ENCODE data around the gene ADAMTS14.
"Not testable (repeated sequence)": the region's sequence is repeated elsewhere in the genome, so short reads cannot be mapped to it uniquely, and the experiment has no call there.

ADAMTS14 gene

DNA sequence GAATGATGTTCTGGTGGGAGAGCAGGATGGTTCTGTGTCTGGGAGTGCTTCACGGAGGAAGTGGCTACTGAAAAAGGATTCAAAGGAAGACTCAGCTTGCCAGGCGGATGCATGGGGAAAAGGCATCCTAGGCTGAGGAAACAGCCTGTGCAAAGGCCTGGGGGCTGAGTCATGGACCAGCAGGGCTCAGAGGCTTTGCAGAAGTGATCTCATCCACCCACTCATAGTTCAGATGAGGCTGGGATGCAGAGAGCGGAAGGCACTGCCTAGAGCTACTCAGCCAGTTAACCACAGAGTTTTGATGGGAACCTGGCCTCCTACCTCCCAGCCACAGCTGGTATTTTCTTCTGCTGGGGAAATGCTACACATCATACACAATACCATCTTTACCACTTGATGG, 15.8 kb upstream of the ADAMTS14 start:
- peak; percentile 98 for DNase-seq

- DNase-seq: no peak
Observed at GRCh38 chr10:70657041-70657440, 15.3 kb upstream of the ADAMTS14 start.

DNA sequence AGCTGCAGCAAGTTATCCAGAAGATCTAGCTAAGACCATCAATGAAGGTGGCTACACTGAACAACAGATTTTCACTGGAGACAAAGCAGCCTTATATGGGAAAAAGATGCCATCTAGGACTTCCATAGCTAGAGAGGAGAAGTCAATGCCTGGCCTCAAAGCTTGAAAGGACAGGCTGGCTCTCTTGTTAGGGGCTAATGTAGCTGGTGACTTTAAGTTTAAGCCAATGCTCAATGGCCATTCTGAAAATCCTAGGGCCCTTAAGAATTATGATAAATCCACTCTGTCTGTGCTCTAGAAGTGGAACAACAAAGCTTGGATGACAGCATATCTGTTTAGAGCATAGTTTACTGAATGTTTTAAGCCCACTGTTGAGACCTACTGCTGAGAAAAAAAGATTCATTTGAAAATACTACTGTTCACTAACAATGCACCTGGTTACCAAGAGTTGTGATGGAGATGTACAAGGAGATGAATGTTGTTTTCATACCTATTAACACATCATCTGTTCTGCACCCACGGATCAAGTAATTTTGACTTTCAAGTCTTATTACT, 13.6 kb upstream of the ADAMTS14 start:
- no peak for DNase-seq

GRCh38 chr10:70659306-70659705, 13.0 kb upstream of the ADAMTS14 start:
- DNase-seq: no peak

GRCh38 chr10:70660722-70661121, 11.6 kb upstream of the ADAMTS14 start:
- no peak for DNase-seq

DNA sequence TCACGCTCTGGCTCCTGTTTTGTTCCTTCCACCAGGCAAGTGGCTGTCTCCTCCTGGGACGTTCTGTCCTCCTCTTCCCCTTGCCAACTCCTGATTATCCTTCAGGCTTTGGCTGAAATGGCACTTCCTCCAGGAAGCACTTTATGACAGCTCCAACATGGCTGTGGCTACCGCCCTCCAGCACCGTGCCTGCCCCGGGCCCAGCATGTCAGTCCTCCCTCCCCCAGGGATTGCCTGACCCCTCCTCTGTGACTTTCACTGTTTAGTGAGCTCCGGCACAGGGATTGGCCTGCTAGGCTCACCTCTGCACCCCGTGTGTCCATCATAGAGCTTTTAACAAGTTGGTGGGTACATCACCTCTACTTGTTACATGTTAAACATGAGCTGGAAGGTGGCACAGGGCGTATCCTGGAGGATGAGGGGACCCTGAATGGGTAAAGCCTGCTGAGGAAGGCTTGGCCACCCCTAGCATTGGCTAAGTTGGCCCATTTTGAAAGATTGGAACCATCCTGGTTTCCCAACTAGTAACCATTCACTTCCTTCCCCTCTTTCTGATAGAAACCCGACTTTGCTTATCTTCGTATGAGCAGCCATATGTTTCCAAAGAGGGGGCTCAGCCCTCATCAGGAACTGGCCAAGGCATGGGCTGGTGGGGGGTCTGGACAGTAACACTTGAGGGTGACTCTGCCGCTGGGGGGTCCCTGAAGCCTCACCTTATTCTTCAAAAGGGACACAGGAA, 10.5 kb upstream of the ADAMTS14 start:
- no peak for DNase-seq

- peak; percentile 62 for DNase-seq
Observed at GRCh38 chr10:70662362-70663220, 9.7 kb upstream of the ADAMTS14 start.

- DNase-seq: peak; percentile 36
Observed at GRCh38 chr10:70663458-70664409, 8.6 kb upstream of the ADAMTS14 start.

- peak; percentile 98 for DNase-seq
Observed at GRCh38 chr10:70664702-70665195, 7.6 kb upstream of the ADAMTS14 start.

GRCh38 chr10:70666960-70667798, 5.1 kb upstream of the ADAMTS14 start:
- DNase-seq: no peak

GRCh38 chr10:70667818-70668217, 4.5 kb upstream of the ADAMTS14 start:
- not testable (repeated sequence) for DNase-seq

- peak; percentile 13 for DNase-seq
Observed at GRCh38 chr10:70668454-70668970, 3.8 kb upstream of the ADAMTS14 start.

GRCh38 chr10:70669015-70669414, 3.3 kb upstream of the ADAMTS14 start:
- DNase-seq: no peak

DNA sequence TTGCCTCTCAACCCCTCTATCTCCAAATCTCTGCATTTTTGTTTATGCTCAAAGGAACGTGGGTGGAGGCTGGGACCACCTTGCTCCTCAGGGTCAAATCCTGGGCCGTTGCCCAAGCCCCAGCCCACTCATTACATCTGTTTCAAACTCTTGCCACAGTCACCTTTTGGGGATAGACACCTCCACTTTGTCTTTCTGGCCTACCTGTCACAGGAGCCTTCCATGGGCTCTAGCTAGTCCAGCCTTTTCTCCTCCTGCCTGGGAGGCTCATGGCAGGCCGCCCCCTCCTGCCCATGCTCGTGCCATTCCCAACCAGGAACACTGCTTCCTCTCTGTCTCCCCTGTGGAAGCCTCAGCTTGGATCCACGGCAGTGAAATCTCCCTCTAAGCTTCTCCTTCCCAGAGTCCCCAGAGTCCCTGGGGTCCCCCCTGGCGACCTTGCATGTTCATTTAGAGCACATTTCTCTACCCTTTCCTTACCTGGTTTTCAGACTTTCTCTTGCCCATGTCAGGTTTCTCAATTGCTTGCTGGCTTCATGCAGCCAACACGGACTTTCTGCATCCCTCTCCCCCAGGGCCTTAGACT, 2.5 kb upstream of the ADAMTS14 start:
- no peak for DNase-seq

DNA sequence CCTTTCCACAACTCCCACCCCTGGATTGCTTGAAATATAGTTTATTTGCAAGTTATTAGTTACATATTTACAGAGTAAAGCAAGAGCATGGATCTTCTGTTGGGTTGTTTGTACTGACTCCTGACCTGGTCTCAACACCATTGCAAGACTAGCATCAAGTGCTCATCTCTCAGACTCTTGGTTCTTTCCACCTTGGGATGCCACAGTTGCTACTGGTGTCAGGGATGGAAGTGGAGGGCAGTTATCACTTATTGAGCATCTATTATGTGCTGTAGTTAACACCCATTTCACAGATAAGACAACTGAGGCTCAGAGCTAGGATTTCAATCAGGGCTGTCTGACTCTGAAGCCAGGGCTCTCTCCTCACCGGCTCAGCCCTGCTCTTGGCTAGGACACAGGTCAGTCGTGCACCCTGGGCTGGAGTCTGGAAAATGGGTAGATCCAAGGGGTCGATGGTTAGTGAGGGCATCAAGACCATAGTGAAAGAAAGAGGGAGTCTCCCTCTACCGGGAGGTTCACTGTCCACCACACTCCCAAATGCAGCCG, 614 bp upstream of the ADAMTS14 start:
- no peak for DNase-seq

DNA sequence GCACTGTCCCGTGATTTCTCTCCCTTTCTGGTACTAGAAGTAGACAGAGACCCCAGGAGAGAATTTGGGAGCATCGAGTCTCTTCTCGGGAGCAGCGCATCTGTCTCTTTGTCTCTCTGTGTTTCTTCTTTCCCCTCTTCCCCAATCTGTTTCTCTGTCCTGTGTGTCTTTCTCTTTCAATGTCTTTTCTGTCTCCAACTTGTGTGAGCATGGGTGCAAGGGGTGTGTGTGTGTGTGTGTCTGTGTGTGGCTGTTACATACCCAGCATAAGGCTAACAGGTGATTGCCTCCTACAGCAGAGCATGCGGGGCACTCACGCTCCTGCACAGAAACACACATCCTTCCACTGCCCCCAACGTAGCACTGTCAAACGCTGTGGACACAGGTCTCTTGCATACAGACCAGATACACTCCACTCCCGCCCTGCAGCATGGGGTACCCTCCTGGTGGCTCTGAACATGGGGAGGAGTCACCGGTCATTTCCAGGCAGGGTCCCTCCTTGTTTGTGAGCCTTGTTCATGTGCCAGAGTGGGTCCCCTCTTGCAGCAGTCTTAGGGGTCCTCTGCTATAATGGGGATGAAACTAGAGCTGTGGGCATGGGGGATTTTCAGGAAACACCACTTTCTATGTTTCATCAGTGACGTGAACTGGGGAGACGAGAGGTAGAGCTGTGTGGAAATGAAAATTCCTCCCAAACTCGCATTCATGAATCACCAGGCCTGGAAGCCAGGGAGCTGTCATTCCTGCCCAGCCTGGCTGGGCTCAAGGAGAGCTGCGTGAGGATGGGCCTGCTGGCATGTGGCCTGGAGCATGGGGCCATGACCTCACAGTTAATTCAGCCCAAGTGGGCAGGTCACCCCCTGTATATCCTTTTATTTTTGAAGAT, 980 bp downstream of the ADAMTS14 start:
- peak; percentile 80 for DNase-seq

DNA sequence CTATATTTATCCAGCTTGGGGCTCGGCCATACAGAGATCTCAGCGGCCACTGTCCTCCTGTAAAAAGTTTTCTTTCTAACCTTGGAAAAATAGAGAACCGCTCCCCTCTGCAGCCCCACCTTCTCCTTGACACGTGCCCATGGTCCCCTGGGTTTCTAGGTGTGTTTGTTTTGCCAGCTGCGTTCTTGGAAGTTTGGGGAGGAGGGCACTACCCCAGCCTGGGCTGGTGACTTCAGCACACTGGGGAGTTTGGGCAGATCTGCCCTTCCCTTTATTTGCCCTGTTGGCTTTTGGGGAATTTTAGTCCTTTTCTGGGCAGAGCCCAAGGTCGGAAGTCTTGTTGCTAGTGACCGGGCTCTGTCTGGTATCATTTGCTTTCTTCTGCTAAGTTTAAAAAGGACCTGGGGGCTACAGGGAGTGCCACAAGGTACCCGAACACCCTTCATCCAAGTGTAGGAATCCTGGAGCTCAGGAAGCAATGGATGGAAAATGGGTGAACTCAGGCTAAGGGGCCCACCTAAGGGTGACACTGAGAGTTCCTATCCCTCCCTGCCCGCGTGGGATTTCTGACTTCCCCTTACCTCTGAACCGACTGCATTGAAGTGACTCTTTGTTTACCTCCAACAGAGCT, 1.7 kb downstream of the ADAMTS14 start:
- no peak for DNase-seq
